ENCODE results near the gene IKZF5. TPM values are rescaled to one million over a fixed set of nuclear protein-coding genes. Genes with fewer than 3 reads are reported as not detected.

The IKZF5 gene
- polyA plus RNA-seq (ENCODE audit: low read depth in 6 of 6): 10 to 100 TPM; 12.1 to 18.7 (median 16.0) TPM

DNA sequence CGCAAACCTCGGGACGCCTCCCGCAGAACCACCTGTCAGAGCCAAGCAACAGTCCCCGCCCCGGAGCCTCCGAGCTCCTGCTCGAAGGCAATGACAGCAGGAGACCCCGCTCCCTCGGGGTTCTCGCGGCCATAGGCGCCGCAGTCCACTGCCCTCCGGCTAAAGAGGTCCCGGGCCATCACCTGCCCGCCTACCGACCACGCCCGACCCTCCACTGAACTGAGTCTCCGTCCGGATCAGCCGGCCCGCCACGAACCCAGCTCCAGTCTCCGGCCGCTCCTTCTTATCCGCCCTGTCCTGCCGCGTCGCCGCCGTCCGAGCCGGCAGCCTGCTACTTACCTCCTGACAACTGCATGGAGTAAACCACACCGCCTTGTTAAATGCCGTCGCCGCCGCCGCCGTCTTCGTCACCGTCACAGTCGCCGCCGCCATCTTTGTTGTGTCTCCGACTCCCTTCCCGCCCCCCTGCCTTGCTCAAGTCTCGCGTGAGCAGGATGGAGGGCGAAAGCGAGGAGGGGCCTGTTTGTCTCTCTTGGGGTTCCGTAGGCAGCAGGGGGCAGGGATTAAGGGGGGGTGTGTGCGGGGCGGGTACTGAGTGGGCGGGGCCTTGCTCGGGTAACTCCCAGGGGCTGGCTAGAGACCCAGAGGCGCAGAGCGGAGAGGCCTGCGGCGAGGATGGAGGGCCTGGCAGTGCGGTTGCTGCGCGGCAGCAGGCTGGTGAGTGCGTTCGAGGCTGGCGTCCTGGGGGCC is at the start of gene IKZF5, which contains the start of gene ACADSB:
TSS of gene IKZF5 (minus strand) at position 441 of the 750 bp plus-strand sequence. CDS start 10,170 bp downstream, outside the sequence.
TSS of gene ACADSB (plus strand) at position 652 of the 750 bp plus-strand sequence. CDS start at position 676, 24 bp downstream.
- H3K36me3 Mint-ChIP-seq: peaks cover 10 to 17% of the 10 kb centered on the region in 2 donors
- H3K4me3 Mint-ChIP-seq: peak within 1 kb of the TSS; percentile 93 to 100 (median 100)
- DNase-seq (peak; percentile 95), ATAC-seq (ENCODE audit: low read depth in 2 of 2) (peak; percentile 85 to 88)
- H3K4me1 Mint-ChIP-seq: peaks cover 38 to 45% (median 39%) of the 10 kb centered on the region in 3 donors
- peak within 1 kb of the TSS; percentile 98 to 100 (median 99) for H3K27ac Mint-ChIP-seq
- H3K27me3 Mint-ChIP-seq: no peaks in the 10 kb centered on the region
- H3K9me3 Mint-ChIP-seq: no peaks in the 10 kb centered on the region

- H3K4me1 Mint-ChIP-seq: no peaks in the 10 kb centered on the region
- no peak overlapping the region for H3K4me3 Mint-ChIP-seq
- peaks cover 0 to 5% (median 0%) of the 10 kb centered on the region in 7 donors for H3K9me3 Mint-ChIP-seq
- peaks cover 17 to 19% of the 10 kb centered on the region in 2 donors for H3K36me3 Mint-ChIP-seq
- ATAC-seq (ENCODE audit: low read depth in 2 of 2) (no peak), DNase-seq (no peak)
- no peak overlapping the region for H3K27ac Mint-ChIP-seq
- peaks cover 0 to 5% (median 4%) of the 10 kb centered on the region in 3 donors for H3K27me3 Mint-ChIP-seq
Observed at GRCh38 chr10:123057968-123058367, 49.4 kb upstream of the IKZF5 start.

DNA sequence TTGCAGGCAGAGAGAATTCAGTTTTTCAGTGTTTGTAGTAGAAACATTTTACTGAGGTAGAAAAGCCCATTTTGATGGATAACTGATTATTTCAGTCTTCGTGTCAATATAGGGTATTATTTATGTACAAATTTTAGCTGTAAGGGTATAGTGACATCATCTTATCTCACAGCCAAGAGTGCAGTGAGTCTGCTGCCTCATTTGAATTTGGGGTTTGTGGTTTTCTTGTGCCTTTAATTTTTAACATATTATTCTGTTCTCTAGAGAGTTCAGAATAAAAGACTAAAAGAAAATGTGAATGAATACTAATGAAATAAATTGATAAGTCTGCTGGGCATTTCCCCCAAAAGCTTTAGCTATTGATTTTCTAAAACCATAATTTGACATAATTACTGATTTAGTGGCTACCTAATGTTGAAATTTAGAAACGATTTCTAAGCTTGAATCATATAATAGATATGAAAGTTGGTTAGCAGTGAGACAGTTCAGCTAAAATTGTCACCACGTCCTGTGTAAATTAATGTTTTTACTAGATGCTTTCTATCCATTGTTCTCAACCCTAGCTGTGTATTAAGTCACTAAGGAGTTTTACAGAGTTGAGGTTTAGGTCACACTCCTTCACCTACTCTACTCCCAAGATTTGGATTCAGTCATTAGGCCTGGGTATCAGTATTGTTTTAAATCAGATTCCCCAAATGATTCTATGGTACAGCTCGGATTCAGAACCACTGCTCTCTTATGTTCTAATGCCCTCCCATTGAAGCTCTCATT is 37.6 kb upstream of the IKZF5 start:
- Mint-ChIP-seq H3K27ac (peak overlapping the region in 1 of 6 donors; percentile 58), H3K36me3 (peaks cover 0 to 10% of the 10 kb centered on the region in 2 donors), H3K27me3 (no peaks in the 10 kb centered on the region), H3K4me1 (peaks cover 0 to 3% (median 0%) of the 10 kb centered on the region in 3 donors), H3K4me3 (no peak overlapping the region), H3K9me3 (no peaks in the 10 kb centered on the region)
- ATAC-seq (ENCODE audit: low read depth in 2 of 2) (no peak), DNase-seq (no peak)

DNA sequence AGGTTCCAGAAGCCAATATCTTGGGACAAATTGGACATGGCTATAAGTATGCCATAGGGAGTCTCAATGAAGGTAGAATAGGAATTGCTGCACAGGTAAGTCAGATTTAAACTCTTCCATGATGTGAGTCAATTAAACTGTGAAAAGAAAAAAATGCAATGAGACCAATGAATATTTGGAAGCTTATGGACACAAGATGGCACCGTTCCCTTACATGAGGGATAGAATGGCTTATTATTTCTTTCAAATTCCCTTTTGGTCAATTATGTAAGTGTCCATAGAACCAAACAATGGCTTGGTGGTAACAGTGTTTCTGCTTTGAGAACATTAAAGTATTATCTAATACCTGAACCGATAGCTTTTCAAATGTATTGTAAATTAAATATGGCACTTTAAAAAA is 35.8 kb upstream of the IKZF5 start:
- no peak overlapping the region for H3K4me3 Mint-ChIP-seq
- no peaks in the 10 kb centered on the region for H3K27me3 Mint-ChIP-seq
- no peak for DNase-seq
- peaks cover 0 to 3% (median 0%) of the 10 kb centered on the region in 3 donors for H3K4me1 Mint-ChIP-seq
- H3K9me3 Mint-ChIP-seq: no peaks in the 10 kb centered on the region
- peaks cover 0 to 2% of the 10 kb centered on the region in 2 donors for H3K36me3 Mint-ChIP-seq
- no peak overlapping the region for H3K27ac Mint-ChIP-seq
- ATAC-seq (ENCODE audit: low read depth in 2 of 2): no peak

- H3K4me3 Mint-ChIP-seq: no peak overlapping the region
- DNase-seq (peak; percentile 25), ATAC-seq (ENCODE audit: low read depth in 2 of 2) (peak; percentile 43 to 62)
- H3K27me3 Mint-ChIP-seq: no peaks in the 10 kb centered on the region
- no peak overlapping the region for H3K27ac Mint-ChIP-seq
- no peaks in the 10 kb centered on the region for H3K36me3 Mint-ChIP-seq
- peaks cover 0 to 6% (median 0%) of the 10 kb centered on the region in 3 donors for H3K4me1 Mint-ChIP-seq
- H3K9me3 Mint-ChIP-seq: no peaks in the 10 kb centered on the region
Observed at GRCh38 chr10:123043409-123043925, 34.9 kb upstream of the IKZF5 start.

- no peak for DNase-seq
- Mint-ChIP-seq H3K36me3 (no peaks in the 10 kb centered on the region), H3K4me3 (no peak overlapping the region), H3K27ac (no peak overlapping the region), H3K9me3 (no peaks in the 10 kb centered on the region), H3K4me1 (peaks cover 0 to 6% (median 0%) of the 10 kb centered on the region in 3 donors), H3K27me3 (no peaks in the 10 kb centered on the region)
- ATAC-seq (ENCODE audit: low read depth in 2 of 2): no peak
Observed at GRCh38 chr10:123042708-123043408, 34.3 kb upstream of the IKZF5 start.

- ATAC-seq (ENCODE audit: low read depth in 2 of 2) (no peak), DNase-seq (no peak)
- H3K27me3 Mint-ChIP-seq: no peaks in the 10 kb centered on the region
- no peak overlapping the region for H3K27ac Mint-ChIP-seq
- no peaks in the 10 kb centered on the region for H3K9me3 Mint-ChIP-seq
- peaks cover 0 to 10% of the 10 kb centered on the region in 2 donors for H3K36me3 Mint-ChIP-seq
- peaks cover 0 to 6% (median 0%) of the 10 kb centered on the region in 3 donors for H3K4me1 Mint-ChIP-seq
- no peak overlapping the region for H3K4me3 Mint-ChIP-seq
Observed at GRCh38 chr10:123039632-123039930, 31.0 kb upstream of the IKZF5 start.

DNA sequence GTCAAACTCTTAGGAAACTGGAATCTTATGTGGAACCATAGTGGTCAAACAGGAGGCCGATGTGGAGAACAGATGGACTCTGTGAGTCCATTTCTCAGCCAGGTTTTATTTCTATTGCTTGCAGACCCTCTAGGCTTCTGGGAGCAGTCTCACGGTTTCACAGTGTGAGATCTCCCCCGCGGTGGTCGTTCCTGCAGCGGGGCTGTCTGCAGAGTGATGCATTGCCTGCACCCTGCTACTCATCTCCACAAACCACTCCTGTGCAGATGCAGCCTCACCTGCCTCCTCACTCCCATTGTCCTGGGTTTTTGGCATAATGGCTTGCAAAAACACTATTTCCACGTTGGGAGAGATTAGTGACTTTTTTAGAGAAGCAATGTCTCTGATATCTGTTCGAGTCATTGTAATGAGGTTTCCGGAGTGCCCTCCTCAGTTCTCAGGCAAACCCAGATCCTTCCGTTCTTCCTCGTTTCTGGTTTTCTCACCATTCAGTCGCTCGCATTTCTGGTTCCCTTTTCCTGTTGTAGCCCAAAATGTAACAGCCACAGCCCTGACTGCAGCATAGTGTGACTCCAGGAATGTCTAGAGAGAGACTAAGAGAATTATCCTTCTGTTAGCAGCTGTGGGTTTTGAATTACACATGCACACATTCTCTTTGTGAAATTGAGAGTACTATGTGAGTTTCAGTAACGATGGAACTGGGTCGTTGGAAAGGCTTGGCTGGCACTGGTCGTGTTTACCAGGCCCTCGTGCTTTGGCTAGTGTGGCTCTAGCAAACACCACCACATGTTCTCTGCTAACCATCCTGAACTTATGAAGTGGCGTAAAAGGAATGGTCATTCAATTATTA is 30.4 kb upstream of the IKZF5 start:
- no peak for ATAC-seq (ENCODE audit: low read depth in 2 of 2)

GRCh38 chr10:123035467-123036086 is 27.0 kb upstream of the IKZF5 start:
- peaks cover 0 to 10% of the 10 kb centered on the region in 2 donors for H3K36me3 Mint-ChIP-seq
- DNase-seq: no peak
- ATAC-seq (ENCODE audit: low read depth in 2 of 2): no peak
- no peak overlapping the region for H3K4me3 Mint-ChIP-seq
- H3K27me3 Mint-ChIP-seq: no peaks in the 10 kb centered on the region
- H3K27ac Mint-ChIP-seq: no peak overlapping the region
- no peaks in the 10 kb centered on the region for H3K9me3 Mint-ChIP-seq
- peaks cover 0 to 3% (median 0%) of the 10 kb centered on the region in 3 donors for H3K4me1 Mint-ChIP-seq

More for the DNA sequence above, 30.4 kb upstream of the IKZF5 start:
- Mint-ChIP-seq H3K27ac (peak overlapping the region in 1 of 6 donors; percentile 57), H3K9me3 (no peaks in the 10 kb centered on the region), H3K27me3 (no peaks in the 10 kb centered on the region), H3K4me1 (peaks cover 0 to 6% (median 0%) of the 10 kb centered on the region in 3 donors), H3K36me3 (peaks cover 0 to 10% of the 10 kb centered on the region in 2 donors), H3K4me3 (no peak overlapping the region)
- no peak for DNase-seq

DNA sequence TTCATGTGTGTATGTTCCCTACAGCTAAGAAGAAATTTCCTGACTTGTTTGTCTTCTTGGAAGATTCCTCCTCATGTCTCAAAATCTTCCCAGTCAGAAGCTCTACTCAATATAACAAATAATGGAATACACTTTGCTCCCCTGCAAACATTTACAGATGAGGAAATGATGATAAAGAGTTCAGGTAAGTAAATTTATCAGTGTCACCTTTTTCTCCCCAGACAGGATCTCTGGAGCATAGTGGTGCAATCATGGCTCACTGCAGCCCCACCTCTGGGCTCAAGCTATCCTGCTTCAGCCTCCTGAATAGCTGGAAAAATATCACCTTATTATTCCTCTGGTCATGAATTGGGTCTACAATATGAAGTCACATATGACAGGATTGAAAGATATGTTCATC is 25.7 kb upstream of the IKZF5 start:
- H3K27ac Mint-ChIP-seq: peak overlapping the region in 1 of 6 donors; percentile 44
- H3K4me3 Mint-ChIP-seq: no peak overlapping the region
- peaks cover 0 to 3% (median 0%) of the 10 kb centered on the region in 3 donors for H3K4me1 Mint-ChIP-seq
- ATAC-seq (ENCODE audit: low read depth in 2 of 2): no peak
- no peaks in the 10 kb centered on the region for H3K27me3 Mint-ChIP-seq
- no peak for DNase-seq
- H3K36me3 Mint-ChIP-seq: peaks cover 0 to 15% of the 10 kb centered on the region in 2 donors
- H3K9me3 Mint-ChIP-seq: no peaks in the 10 kb centered on the region

DNA sequence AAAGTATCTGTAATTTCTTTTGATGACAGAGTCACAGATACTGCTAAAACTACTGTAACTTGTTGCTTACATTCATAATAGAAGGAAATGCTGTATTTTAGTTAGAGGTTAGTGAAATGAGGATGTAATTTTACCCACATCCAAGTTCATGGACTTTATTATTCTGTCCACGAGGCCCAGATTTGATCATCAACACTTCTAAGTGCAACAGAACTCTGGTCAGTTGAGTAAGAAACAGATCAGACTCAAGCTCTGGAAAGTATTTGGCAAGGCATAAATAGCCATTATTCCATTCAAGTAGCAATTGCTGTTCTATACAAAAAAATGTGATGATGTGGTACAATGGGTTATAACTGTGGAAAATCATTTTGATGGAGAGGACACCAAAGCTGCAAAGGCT is 22.5 kb upstream of the IKZF5 start:
- Mint-ChIP-seq H3K27me3 (no peaks in the 10 kb centered on the region), H3K4me1 (no peaks in the 10 kb centered on the region), H3K9me3 (no peaks in the 10 kb centered on the region), H3K36me3 (peaks cover 0 to 8% of the 10 kb centered on the region in 2 donors), H3K27ac (peak overlapping the region in 1 of 6 donors; percentile 4), H3K4me3 (no peak overlapping the region)
- no peak for ATAC-seq (ENCODE audit: low read depth in 2 of 2)
- DNase-seq: no peak

- no peak overlapping the region for H3K4me3 Mint-ChIP-seq
- no peak for ATAC-seq (ENCODE audit: low read depth in 2 of 2)
- DNase-seq: no peak
- no peaks in the 10 kb centered on the region for H3K27me3 Mint-ChIP-seq
- H3K4me1 Mint-ChIP-seq: peaks cover 4 to 14% (median 4%) of the 10 kb centered on the region in 3 donors
- H3K36me3 Mint-ChIP-seq: peaks cover 0 to 8% of the 10 kb centered on the region in 2 donors
- peak overlapping the region in 1 of 6 donors; percentile 59 for H3K27ac Mint-ChIP-seq
- peaks cover 0 to 2% (median 0%) of the 10 kb centered on the region in 7 donors for H3K9me3 Mint-ChIP-seq
Observed at GRCh38 chr10:123027861-123028260, 19.3 kb upstream of the IKZF5 start.

Data from naive B cell (primary cell).